Measurements from ENCODE around the gene ITGA7.

The ITGA7 gene

GRCh38 chr12:55697686-55698085 is 10.0 kb downstream of the ITGA7 start:
- no peak for TF ChIP-seq CTCF (IDR thresholded peaks at IDR 0.05; ENCODE audit: insufficient read depth, low read length, poor library complexity, severe bottlenecking)
- no peak for DNase-seq (ENCODE audit: extremely low read depth, insufficient read length)
- Histone ChIP-seq H3K27me3 (replicated peaks; ENCODE audit: control insufficient read depth, insufficient read depth, low read length) (peaks cover 2% of the 10 kb centered on the region; the same call in 1 of the 2 replicates), H3K4me3 (replicated peaks; ENCODE audit: low read depth, low read length) (no peak overlapping the region), H3K36me3 (ENCODE audit: control insufficient read depth, insufficient read depth, low read length) (no peaks in the 10 kb centered on the region)

GRCh38 chr12:55696796-55697462 is 10.8 kb downstream of the ITGA7 start:
- no peak for DNase-seq (ENCODE audit: extremely low read depth, insufficient read length)
- no peak for TF ChIP-seq CTCF (IDR thresholded peaks at IDR 0.05; ENCODE audit: insufficient read depth, low read length, poor library complexity, severe bottlenecking)
- Histone ChIP-seq H3K4me3 (replicated peaks; ENCODE audit: low read depth, low read length) (no peak overlapping the region), H3K27me3 (replicated peaks; ENCODE audit: control insufficient read depth, insufficient read depth, low read length) (peaks cover 2% of the 10 kb centered on the region; the same call in 1 of the 2 replicates), H3K36me3 (ENCODE audit: control insufficient read depth, insufficient read depth, low read length) (no peaks in the 10 kb centered on the region)

- DNase-seq (ENCODE audit: extremely low read depth, insufficient read length), result no peak
- no peaks in the 10 kb centered on the region for H3K36me3 ChIP-seq (ENCODE audit: control insufficient read depth, insufficient read depth, low read length)
- no peak for TF ChIP-seq CTCF (IDR thresholded peaks at IDR 0.05; ENCODE audit: insufficient read depth, low read length, poor library complexity, severe bottlenecking)
- no peak overlapping the region for H3K4me3 ChIP-seq (replicated peaks; ENCODE audit: low read depth, low read length)
- H3K27me3 ChIP-seq (replicated peaks; ENCODE audit: control insufficient read depth, insufficient read depth, low read length), result peaks cover 2% of the 10 kb centered on the region; the same call in 1 of the 2 replicates
Observed at GRCh38 chr12:55696141-55696540, 11.6 kb downstream of the ITGA7 start.

GRCh38 chr12:55695349-55695748 is 12.4 kb downstream of the ITGA7 start:
- DNase-seq (ENCODE audit: extremely low read depth, insufficient read length), result no peak
- Histone ChIP-seq H3K36me3 (ENCODE audit: control insufficient read depth, insufficient read depth, low read length) (no peaks in the 10 kb centered on the region), H3K27me3 (replicated peaks; ENCODE audit: control insufficient read depth, insufficient read depth, low read length) (peaks cover 2% of the 10 kb centered on the region; the same call in 1 of the 2 replicates), H3K4me3 (replicated peaks; ENCODE audit: low read depth, low read length) (no peak overlapping the region)
- no peak for TF ChIP-seq CTCF (IDR thresholded peaks at IDR 0.05; ENCODE audit: insufficient read depth, low read length, poor library complexity, severe bottlenecking)

- H3K27me3 ChIP-seq (replicated peaks; ENCODE audit: control insufficient read depth, insufficient read depth, low read length), result peaks cover 2% of the 10 kb centered on the region; the same call in 1 of the 2 replicates
- H3K4me3 ChIP-seq (replicated peaks; ENCODE audit: low read depth, low read length), result no peak overlapping the region
- no peaks in the 10 kb centered on the region for H3K36me3 ChIP-seq (ENCODE audit: control insufficient read depth, insufficient read depth, low read length)
- DNase-seq (ENCODE audit: extremely low read depth, insufficient read length), result no peak
- TF ChIP-seq CTCF (IDR thresholded peaks at IDR 0.05; ENCODE audit: insufficient read depth, low read length, poor library complexity, severe bottlenecking), result no peak
Observed at GRCh38 chr12:55694651-55695050, 13.1 kb downstream of the ITGA7 start.

GRCh38 chr12:55694188-55694515 is 13.6 kb downstream of the ITGA7 start:
- Histone ChIP-seq H3K27me3 (replicated peaks; ENCODE audit: control insufficient read depth, insufficient read depth, low read length) (peaks cover 2% of the 10 kb centered on the region; the same call in 1 of the 2 replicates), H3K4me3 (replicated peaks; ENCODE audit: low read depth, low read length) (no peak overlapping the region)
- no peak for TF ChIP-seq CTCF (IDR thresholded peaks at IDR 0.05; ENCODE audit: insufficient read depth, low read length, poor library complexity, severe bottlenecking)

More at GRCh38 chr12:55694188-55694515, 13.6 kb downstream of the ITGA7 start:
- no peak for DNase-seq (ENCODE audit: extremely low read depth, insufficient read length)
- no peaks in the 10 kb centered on the region for H3K36me3 ChIP-seq (ENCODE audit: control insufficient read depth, insufficient read depth, low read length)

Measured in GM06990 (cell line).